K562 (cell line): ENCODE measurements around the gene PTPN9. TPM values are rescaled to one million over a fixed set of nuclear protein-coding genes. Genes with fewer than 3 reads are reported as not detected.

ENCODE experiments used
- ARHGAP35 ChIP-seq: fragments of 450-650 bp; IDR thresholded peaks from 2 replicates; pipeline ENCODE4 v1.6.1; 2018; ENCODE audit not compliant: partially characterized antibody
- ELF2 ChIP-seq: fragments of 250-450 bp; sonication (Bioruptor Pico); IDR thresholded peaks from 2 replicates; pipeline ENCODE4 v1.5.0; 2021; ENCODE audit warnings: mild to moderate bottlenecking
- EZH2 ChIP-seq: IDR thresholded peaks from 2 replicates; pipeline ENCODE4 v1.6.1; 2012; ENCODE audit warnings: low read depth, mild to moderate bottlenecking, inconsistent platforms, low read length, borderline replicate concordance
- MAFG ChIP-seq: fragments of 450-650 bp; conservative IDR thresholded peaks from 2 replicates; pipeline ENCODE4 v1.6.1; 2016; ENCODE audit warnings: missing genetic modification characterization, missing compliant biosample characterization
- PCBP1 ChIP-seq: fragments of 200-400 bp; formaldehyde crosslinking; IDR thresholded peaks from 2 replicates; pipeline ENCODE4 v1.6.1; 2018; ENCODE audit warnings: mild to moderate bottlenecking, low read depth, low read length; ENCODE audit not compliant: poor library complexity, severe bottlenecking
- PHF21A ChIP-seq: fragments of 450-650 bp; IDR thresholded peaks from 2 replicates; pipeline ENCODE4 v1.6.1; 2017; ENCODE audit warnings: low read depth, borderline replicate concordance
- RCOR1 ChIP-seq, 2 experiments: IDR thresholded peaks; 2 replicates each; pipeline ENCODE4 v1.6.1; 2012; ENCODE audit warnings: low read depth in 2 of 2, low read length in 2 of 2, borderline replicate concordance in 1 of 2, improper control_type of control experiment in 1 of 2
- TCFL5 ChIP-seq: fragments of 250-450 bp; sonication (Bioruptor Pico); conservative IDR thresholded peaks from 2 replicates; pipeline ENCODE4 v1.6.1; 2021; ENCODE audit warnings: mild to moderate bottlenecking, moderate library complexity, matching md5 sums
- ZNF384 ChIP-seq: IDR thresholded peaks from 2 replicates; pipeline ENCODE4 v1.6.1; 2012; ENCODE audit warnings: low read depth, low read length, improper control_type of control experiment
- ZNF696 ChIP-seq: fragments of 250-450 bp; sonication (Bioruptor Pico); conservative IDR thresholded peaks from 2 replicates; pipeline ENCODE4 v1.4.0; 2020; ENCODE audit warnings: mild to moderate bottlenecking, moderate library complexity
- polyA plus RNA-seq, 8 experiments: library from polyadenylated mRNA; depleted of rRNA in 4 of 8; stranded (reverse) in 5 of 8; unstranded in 3 of 8; fragments of >200 nt; fragmentation: Nextera tagmentation in 2 of 8; fragmentation: Illumina TruSeq in 1 of 8; extraction: Ambion mirVana in 2 of 8; extraction: Trizol in 1 of 8; gene quantifications; 2 replicates each; pipeline versions ENCODE4 v1.2.1 to v1.2.3, GENCODE V29; 2011 to 2014; ENCODE audit warnings: inconsistent platforms in 1 of 8, missing spikeins in 1 of 8
- total RNA-seq, 7 experiments: library from RNA; depleted of rRNA in 6 of 7; stranded (reverse); fragments of >200 nt in 6 of 7; fragmentation: Illumina TruSeq in 2 of 7; extraction: Trizol in 2 of 7; gene quantifications; 2 replicates each; pipeline versions ENCODE4 v1.2.1 to v1.2.3, GENCODE V29; 2011 to 2021; ENCODE audit warnings: low replicate concordance in 1 of 7
- TF ChIP-seq, protein P1 (sequence below): fragments of 200-800 bp; sonication (Bioruptor generic); IDR thresholded peaks from 2 replicates; pipeline ENCODE4 v1.6.1; 2017; ENCODE audit warnings: missing genetic modification characterization, missing compliant biosample characterization
- TF ChIP-seq, protein P2 (sequence below): conservative IDR thresholded peaks from 2 replicates; pipeline ENCODE4 v1.6.1; 2011; ENCODE audit warnings: low read depth, mild to moderate bottlenecking, low read length; ENCODE audit not compliant: control insufficient read depth
- TF ChIP-seq, protein P3 (sequence below): sonication (generic); formaldehyde crosslinking; IDR thresholded peaks from 2 replicates; pipeline ENCODE4 v1.8.1; 2022; ENCODE audit warnings: missing genetic modification reagents
- TF ChIP-seq, protein P4 (sequence below): sonication (generic); formaldehyde crosslinking; IDR thresholded peaks from 2 replicates; pipeline ENCODE4 v1.8.0; 2022; ENCODE audit warnings: mild to moderate bottlenecking, missing genetic modification reagents

Gene PTPN9
- total and polyA plus RNA-seq, 9 of the 15 experiments (the other 6 are each of a cell fraction or from before 2014, with no cell fraction given), result 5.0 to 24.0 (median 14.2) TPM

DNA sequence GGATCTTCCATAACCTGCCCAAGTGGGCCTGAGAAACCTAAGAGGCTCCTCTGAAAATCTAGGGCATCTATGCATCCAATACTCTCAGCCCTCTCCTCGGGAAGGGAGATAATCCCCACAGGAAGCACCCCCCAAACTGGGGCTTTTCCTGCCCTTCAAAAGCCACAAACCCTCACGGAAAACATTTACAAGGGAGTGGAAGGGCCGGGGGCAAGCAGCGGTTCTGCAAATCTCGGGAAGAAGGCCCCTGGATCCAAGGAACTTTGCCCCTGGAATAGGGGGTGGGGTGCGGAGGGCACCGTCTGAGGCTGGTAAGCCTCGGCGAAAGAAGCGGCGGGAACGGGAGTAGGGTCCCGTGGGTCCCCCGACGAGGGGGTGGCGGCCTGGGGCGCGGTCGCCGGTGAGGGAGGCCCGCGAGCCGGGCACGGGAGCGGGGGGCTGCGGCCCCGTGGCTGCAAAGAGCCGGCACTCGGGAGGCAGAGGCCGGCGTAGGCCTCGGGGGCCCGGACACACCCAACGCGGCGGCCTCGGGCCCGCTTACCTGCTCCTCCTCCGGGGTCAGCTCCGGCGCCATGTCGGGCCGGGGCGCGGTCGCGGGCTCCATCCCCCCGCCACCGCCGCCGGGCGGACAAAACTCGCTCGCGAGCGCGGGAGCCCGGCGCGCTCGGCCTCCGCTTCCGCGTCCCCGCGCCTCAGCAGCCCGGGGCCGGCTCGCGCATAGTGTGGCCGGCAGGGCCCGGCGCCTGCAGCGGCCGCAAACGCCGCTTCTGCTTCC is 755 bp downstream of the PTPN9 start (continued):
- TF ChIP-seq, protein P1, sequence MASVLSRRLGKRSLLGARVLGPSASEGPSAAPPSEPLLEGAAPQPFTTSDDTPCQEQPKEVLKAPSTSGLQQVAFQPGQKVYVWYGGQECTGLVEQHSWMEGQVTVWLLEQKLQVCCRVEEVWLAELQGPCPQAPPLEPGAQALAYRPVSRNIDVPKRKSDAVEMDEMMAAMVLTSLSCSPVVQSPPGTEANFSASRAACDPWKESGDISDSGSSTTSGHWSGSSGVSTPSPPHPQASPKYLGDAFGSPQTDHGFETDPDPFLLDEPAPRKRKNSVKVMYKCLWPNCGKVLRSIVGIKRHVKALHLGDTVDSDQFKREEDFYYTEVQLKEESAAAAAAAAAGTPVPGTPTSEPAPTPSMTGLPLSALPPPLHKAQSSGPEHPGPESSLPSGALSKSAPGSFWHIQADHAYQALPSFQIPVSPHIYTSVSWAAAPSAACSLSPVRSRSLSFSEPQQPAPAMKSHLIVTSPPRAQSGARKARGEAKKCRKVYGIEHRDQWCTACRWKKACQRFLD (CRISPR knock-in tag), result 0 out of 2 replicates have a peak, but pooled peaks have one; percentile 18
- TF ChIP-seq ZNF384, result no peak
- TF ChIP-seq RCOR1 (IDR thresholded peaks at IDR 0.05; ENCODE audit: borderline replicate concordance in 1 of 2, low read depth in 2 of 2, low read length in 2 of 2), result no peak
- TF ChIP-seq, protein P2, sequence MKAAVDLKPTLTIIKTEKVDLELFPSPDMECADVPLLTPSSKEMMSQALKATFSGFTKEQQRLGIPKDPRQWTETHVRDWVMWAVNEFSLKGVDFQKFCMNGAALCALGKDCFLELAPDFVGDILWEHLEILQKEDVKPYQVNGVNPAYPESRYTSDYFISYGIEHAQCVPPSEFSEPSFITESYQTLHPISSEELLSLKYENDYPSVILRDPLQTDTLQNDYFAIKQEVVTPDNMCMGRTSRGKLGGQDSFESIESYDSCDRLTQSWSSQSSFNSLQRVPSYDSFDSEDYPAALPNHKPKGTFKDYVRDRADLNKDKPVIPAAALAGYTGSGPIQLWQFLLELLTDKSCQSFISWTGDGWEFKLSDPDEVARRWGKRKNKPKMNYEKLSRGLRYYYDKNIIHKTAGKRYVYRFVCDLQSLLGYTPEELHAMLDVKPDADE, result peak; percentile 47; the same call in 1 of the 2 replicates
- TF ChIP-seq ZNF696 (CRISPR knock-in tag), result no peak
- TF ChIP-seq TCFL5 (CRISPR knock-in tag), result no peak
- no peak for TF ChIP-seq EZH2
- TF ChIP-seq MAFG, result no peak
- TF ChIP-seq PCBP1, result peak; percentile 23
- TF ChIP-seq, protein P3, sequence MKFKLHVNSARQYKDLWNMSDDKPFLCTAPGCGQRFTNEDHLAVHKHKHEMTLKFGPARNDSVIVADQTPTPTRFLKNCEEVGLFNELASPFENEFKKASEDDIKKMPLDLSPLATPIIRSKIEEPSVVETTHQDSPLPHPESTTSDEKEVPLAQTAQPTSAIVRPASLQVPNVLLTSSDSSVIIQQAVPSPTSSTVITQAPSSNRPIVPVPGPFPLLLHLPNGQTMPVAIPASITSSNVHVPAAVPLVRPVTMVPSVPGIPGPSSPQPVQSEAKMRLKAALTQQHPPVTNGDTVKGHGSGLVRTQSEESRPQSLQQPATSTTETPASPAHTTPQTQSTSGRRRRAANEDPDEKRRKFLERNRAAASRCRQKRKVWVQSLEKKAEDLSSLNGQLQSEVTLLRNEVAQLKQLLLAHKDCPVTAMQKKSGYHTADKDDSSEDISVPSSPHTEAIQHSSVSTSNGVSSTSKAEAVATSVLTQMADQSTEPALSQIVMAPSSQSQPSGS (CRISPR knock-in tag), result no peak
- TF ChIP-seq ARHGAP35, result no peak
- TF ChIP-seq, protein P4, sequence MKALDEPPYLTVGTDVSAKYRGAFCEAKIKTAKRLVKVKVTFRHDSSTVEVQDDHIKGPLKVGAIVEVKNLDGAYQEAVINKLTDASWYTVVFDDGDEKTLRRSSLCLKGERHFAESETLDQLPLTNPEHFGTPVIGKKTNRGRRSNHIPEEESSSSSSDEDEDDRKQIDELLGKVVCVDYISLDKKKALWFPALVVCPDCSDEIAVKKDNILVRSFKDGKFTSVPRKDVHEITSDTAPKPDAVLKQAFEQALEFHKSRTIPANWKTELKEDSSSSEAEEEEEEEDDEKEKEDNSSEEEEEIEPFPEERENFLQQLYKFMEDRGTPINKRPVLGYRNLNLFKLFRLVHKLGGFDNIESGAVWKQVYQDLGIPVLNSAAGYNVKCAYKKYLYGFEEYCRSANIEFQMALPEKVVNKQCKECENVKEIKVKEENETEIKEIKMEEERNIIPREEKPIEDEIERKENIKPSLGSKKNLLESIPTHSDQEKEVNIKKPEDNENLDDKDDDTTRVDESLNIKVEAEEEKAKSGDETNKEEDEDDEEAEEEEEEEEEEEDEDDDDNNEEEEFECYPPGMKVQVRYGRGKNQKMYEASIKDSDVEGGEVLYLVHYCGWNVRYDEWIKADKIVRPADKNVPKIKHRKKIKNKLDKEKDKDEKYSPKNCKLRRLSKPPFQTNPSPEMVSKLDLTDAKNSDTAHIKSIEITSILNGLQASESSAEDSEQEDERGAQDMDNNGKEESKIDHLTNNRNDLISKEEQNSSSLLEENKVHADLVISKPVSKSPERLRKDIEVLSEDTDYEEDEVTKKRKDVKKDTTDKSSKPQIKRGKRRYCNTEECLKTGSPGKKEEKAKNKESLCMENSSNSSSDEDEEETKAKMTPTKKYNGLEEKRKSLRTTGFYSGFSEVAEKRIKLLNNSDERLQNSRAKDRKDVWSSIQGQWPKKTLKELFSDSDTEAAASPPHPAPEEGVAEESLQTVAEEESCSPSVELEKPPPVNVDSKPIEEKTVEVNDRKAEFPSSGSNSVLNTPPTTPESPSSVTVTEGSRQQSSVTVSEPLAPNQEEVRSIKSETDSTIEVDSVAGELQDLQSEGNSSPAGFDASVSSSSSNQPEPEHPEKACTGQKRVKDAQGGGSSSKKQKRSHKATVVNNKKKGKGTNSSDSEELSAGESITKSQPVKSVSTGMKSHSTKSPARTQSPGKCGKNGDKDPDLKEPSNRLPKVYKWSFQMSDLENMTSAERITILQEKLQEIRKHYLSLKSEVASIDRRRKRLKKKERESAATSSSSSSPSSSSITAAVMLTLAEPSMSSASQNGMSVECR (CRISPR knock-in tag), result peak; percentile 37; the same call in 1 of the 2 replicates
- no peak for TF ChIP-seq ELF2 (CRISPR knock-in tag)
- TF ChIP-seq PHF21A, result no peak
